ENCODE results near the gene BCORL1.

The BCORL1 gene

DNA sequence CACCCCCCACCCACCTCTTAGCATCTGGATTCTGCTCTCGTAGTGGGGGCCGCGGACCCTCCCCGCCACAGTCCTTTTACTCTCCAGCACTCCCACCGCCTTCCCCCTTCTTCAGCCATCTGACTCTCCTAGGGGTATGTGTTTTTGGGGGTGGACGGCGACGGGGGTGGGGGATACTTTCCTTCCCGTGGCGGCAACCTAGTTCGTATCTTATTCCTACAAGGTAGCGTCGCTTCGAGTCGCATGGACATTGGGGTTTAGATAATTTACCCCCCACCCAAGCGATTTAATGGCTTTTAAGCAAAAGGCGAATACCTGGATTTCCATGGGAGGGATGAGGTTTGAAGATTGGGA lies 1.3 kb upstream of the BCORL1 start:
- Histone ChIP-seq H3K4me3 (ENCODE audit: low read depth, low read length) (peak overlapping the region; percentile 56), H3K27me3 (ENCODE audit: insufficient read depth, low read depth, severe bottlenecking) (peaks cover 9% of the 10 kb centered on the region)

DNA sequence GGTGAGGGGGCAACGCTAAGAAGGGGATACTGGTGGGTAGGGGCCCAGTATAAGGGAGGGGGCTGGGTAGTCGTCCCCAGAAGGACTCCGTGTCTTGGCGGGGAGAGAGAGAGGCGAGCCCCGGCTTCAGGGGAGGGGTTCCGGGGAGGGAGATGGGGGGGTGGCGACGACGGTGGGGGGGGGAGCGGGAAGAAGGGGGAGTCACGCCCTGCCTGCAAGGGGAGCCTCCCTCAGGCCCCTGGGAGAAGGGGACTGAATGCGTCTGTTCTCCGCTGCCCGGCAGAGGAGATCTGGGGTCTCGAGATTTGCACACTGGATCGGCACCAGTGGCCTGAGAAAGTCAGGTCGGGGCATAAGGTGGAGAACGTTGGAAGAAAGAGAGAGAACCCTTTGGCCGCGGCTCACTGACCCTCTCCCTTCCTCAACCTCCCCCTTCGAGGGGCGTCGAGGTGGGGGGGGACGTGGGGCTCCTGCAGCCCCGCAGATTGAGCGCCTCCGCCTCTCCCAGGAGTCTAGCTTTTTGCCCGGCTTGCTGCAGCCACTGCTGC lies 609 bp upstream of the BCORL1 start:
- Histone ChIP-seq H3K9me3 (ENCODE audit: severe bottlenecking) (no peaks in the 10 kb centered on the region), H3K27me3 (ENCODE audit: insufficient read depth, low read depth, severe bottlenecking) (peaks cover 9% of the 10 kb centered on the region), H3K4me3 (ENCODE audit: low read depth, low read length) (peak overlapping the region; percentile 56), H3K36me3 (no peaks in the 10 kb centered on the region), H3K27ac (no peak overlapping the region)
- TF ChIP-seq, protein P1, sequence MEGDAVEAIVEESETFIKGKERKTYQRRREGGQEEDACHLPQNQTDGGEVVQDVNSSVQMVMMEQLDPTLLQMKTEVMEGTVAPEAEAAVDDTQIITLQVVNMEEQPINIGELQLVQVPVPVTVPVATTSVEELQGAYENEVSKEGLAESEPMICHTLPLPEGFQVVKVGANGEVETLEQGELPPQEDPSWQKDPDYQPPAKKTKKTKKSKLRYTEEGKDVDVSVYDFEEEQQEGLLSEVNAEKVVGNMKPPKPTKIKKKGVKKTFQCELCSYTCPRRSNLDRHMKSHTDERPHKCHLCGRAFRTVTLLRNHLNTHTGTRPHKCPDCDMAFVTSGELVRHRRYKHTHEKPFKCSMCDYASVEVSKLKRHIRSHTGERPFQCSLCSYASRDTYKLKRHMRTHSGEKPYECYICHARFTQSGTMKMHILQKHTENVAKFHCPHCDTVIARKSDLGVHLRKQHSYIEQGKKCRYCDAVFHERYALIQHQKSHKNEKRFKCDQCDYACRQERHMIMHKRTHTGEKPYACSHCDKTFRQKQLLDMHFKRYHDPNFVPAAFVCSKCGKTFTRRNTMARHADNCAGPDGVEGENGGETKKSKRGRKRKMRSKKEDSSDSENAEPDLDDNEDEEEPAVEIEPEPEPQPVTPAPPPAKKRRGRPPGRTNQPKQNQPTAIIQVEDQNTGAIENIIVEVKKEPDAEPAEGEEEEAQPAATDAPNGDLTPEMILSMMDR (IDR thresholded peaks at IDR 0.05; ENCODE audit: low read depth, low read length) = no peak
- no peak for DNase-seq

More for the DNA sequence above, 1.3 kb upstream of the BCORL1 start:
- DNase-seq = no peak
- no peaks in the 10 kb centered on the region for H3K9me3 ChIP-seq (ENCODE audit: severe bottlenecking)
- TF ChIP-seq, protein P1 (IDR thresholded peaks at IDR 0.05; ENCODE audit: low read depth, low read length) = no peak
- H3K36me3 ChIP-seq = no peaks in the 10 kb centered on the region
- H3K27ac ChIP-seq = no peak overlapping the region

DNA sequence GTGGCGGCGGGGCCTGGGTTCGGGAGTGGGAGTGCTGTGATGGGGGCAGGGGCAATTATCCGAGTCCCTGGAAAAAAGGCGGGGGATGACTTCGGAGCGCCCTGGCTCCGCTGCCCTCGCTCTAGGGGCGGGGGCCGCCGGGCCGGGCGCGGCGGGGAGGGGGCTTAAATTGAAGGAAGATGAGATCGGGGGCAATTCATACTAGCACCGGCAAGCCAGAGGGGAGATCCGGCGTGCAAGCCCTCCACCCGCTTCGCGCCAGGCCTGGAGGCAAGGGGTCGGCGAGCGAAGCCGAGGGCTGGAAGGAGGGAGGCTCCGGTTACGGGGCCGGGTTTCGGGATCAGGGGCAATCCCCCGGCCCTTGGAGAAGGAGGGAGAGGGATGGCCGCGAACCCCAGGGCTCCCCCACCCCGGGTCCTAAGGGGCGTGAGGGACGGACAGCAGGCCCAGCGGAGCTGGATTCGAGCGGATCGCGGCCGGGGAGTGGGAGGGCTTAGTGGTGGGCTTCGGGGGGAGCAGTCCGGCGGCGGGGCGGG lies 1.2 kb downstream of the BCORL1 start:
- H3K9me3 ChIP-seq (ENCODE audit: severe bottlenecking) = no peaks in the 10 kb centered on the region

DNA sequence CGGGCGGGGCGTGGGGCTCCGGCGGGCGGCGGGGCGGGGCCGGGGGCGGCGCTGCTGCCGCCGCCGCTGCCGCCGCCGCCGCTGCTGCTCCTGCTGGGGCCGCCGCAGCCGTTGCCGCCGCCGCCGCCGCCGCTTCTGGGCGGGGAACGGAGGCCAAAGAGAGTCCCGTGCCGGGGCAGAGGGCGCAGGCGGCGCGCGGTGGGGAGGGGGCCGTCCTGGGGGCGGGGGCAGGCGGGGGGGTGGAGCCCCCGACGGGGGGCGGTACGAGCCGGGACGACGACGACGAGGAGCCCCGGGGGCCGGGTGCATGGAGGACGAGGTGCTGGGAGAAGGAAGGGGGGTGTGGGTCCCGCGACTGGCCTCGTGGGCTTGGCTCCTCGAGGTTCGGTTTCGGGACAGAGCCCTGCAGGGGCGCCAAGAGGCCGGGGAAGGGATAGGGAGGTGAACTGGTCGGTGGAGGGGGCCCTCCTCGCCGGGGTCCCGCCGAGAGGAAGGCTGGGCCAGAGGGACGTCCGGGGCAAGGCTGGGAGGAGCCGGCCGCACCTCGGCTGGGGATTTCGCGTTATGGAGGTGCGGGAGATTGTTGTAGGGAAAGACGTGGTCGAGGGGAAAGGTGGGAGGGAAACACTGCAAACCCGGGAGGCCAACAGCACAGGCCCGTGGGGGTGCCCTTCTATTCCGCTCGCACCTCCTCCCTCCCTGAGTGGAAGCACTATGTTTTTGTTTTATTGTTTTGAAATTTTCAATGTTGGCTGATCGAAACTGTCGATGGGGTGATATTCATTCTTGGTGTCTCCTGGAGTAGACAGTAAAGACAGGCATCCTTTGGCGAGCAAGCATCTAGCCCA lies 1.9 kb downstream of the BCORL1 start:
- Histone ChIP-seq H3K27ac (peak overlapping the region; percentile 51; the same call in 1 of the 2 replicates), H3K4me3 (ENCODE audit: low read depth, low read length) (peak overlapping the region; percentile 57), H3K36me3 (no peaks in the 10 kb centered on the region), H3K27me3 (ENCODE audit: insufficient read depth, low read depth, severe bottlenecking) (peaks cover 8% of the 10 kb centered on the region), H3K9me3 (ENCODE audit: severe bottlenecking) (no peaks in the 10 kb centered on the region)
- TF ChIP-seq, protein P1 (IDR thresholded peaks at IDR 0.05; ENCODE audit: low read depth, low read length) = no peak
- peak; percentile 36 for DNase-seq

More for the DNA sequence above, 1.2 kb downstream of the BCORL1 start:
- Histone ChIP-seq H3K27me3 (ENCODE audit: insufficient read depth, low read depth, severe bottlenecking) (peaks cover 9% of the 10 kb centered on the region), H3K27ac (no peak overlapping the region), H3K4me3 (ENCODE audit: low read depth, low read length) (no peak overlapping the region), H3K36me3 (no peaks in the 10 kb centered on the region)
- TF ChIP-seq, protein P1 (IDR thresholded peaks at IDR 0.05; ENCODE audit: low read depth, low read length) = no peak
- peak; percentile 31 for DNase-seq

DNA sequence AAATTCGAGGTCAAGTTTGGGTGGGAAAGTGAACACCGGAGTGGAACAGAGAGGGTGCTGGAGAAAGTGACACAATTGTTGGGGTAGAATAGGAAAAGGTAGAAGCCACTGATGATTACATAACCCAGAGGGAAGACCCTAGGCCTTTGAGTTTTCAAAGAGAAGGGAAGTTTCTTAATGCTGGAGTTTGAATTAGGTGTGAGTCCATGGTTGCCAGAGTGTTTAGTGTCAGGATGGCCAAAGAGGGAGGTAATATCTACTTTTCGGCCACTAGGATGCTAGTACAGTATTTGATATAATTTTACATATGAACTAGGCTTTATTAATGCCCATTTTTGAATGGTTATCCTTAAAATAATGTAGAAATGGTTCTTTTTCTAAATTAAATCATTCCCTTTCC lies 5.4 kb downstream of the BCORL1 start:
- Histone ChIP-seq H3K4me3 (ENCODE audit: low read depth, low read length) (no peak overlapping the region), H3K27ac (no peak overlapping the region), H3K36me3 (no peaks in the 10 kb centered on the region), H3K27me3 (ENCODE audit: insufficient read depth, low read depth, severe bottlenecking) (peaks cover 10% of the 10 kb centered on the region), H3K9me3 (ENCODE audit: severe bottlenecking) (no peaks in the 10 kb centered on the region)
- no peak for DNase-seq
- TF ChIP-seq, protein P1 (IDR thresholded peaks at IDR 0.05; ENCODE audit: low read depth, low read length) = no peak
